Keratinocyte (primary cell): Measurements from ENCODE around the gene MID1. TPM values are rescaled to one million over a fixed set of nuclear protein-coding genes. Genes with fewer than 3 reads are reported as not detected.
A peak's percentile ranks its signal among the peaks of the same experiment; 100 is the strongest.

Source experiments
- DNase-seq: peaks from one replicate; pipeline ENCODE4 v3.0.0-alpha.2; 2011; ENCODE audit warnings: low read depth, missing footprints, low spot score
- FAIRE-seq: peaks from 2 replicates; lab custom pipeline; 2011; peaks lifted over from hg19 to GRCh38; lab: Jason Lieb, UNC
- H2AFZ ChIP-seq: 2 replicates; pipeline ENCODE4 v1.6.0; 2012; ENCODE audit warnings: low read length, control low read depth, inconsistent platforms; ENCODE audit not compliant: control insufficient read depth
- H3K27ac ChIP-seq: 2 replicates; pipeline ENCODE4 v1.5.1; 2011; ENCODE audit warnings: low read length; ENCODE audit not compliant: control insufficient read depth, insufficient read depth
- H3K27me3 ChIP-seq: 3 replicates; pipeline ENCODE4 v1.6.0; 2011; ENCODE audit warnings: low read length; ENCODE audit not compliant: control insufficient read depth, insufficient read depth; ENCODE audit errors: extremely low read depth
- H3K36me3 ChIP-seq, 2 experiments: 2 replicates in 1 of 2; 3 replicates in 1 of 2; pipeline ENCODE4 v1.5.1; 2011; ENCODE audit warnings: low read length in 2 of 2, mild to moderate bottlenecking in 1 of 2; ENCODE audit not compliant: control insufficient read depth in 2 of 2, insufficient read depth in 2 of 2; ENCODE audit errors: extremely low read depth in 1 of 2
- H3K4me1 ChIP-seq: 3 replicates; pipeline ENCODE4 v1.5.1; 2011; ENCODE audit warnings: low read length; ENCODE audit not compliant: control insufficient read depth, insufficient read depth; ENCODE audit errors: extremely low read depth
- H3K4me2 ChIP-seq: 3 replicates; pipeline ENCODE4 v1.6.0; 2011; ENCODE audit warnings: low read depth, low read length; ENCODE audit not compliant: control insufficient read depth, insufficient read depth; ENCODE audit errors: extremely low read depth
- H3K4me3 ChIP-seq, 3 experiments: fragments of 200-600 bp in 1 of 3; sonication (generic) in 1 of 3; 2 replicates in 2 of 3; 3 replicates in 1 of 3; pipeline ENCODE4 v1.5.1; 2011 to 2016; ENCODE audit warnings: low read length in 3 of 3, mild to moderate bottlenecking in 3 of 3, control low read depth in 2 of 3, inconsistent platforms in 1 of 3, low read depth in 1 of 3, mixed read lengths in 1 of 3, mixed run types in 1 of 3, moderate library complexity in 1 of 3; ENCODE audit not compliant: control insufficient read depth in 2 of 3, insufficient read depth in 2 of 3; ENCODE audit errors: extremely low read depth in 1 of 3
- H3K79me2 ChIP-seq: 2 replicates; pipeline ENCODE4 v1.6.0; 2012; ENCODE audit warnings: low read length; ENCODE audit not compliant: control insufficient read depth, insufficient read depth
- H3K9ac ChIP-seq: 3 replicates; pipeline ENCODE4 v1.6.0; 2011; ENCODE audit warnings: low read length; ENCODE audit not compliant: control insufficient read depth, insufficient read depth; ENCODE audit errors: extremely low read depth
- H3K9me1 ChIP-seq: 3 replicates; pipeline ENCODE4 v1.6.0; 2011; ENCODE audit warnings: low read length; ENCODE audit not compliant: control insufficient read depth, insufficient read depth; ENCODE audit errors: extremely low read depth
- H3K9me3 ChIP-seq: 2 replicates; pipeline ENCODE4 v1.5.1; 2012; ENCODE audit warnings: low read depth, low read length; ENCODE audit not compliant: control insufficient read depth
- H4K20me1 ChIP-seq: 3 replicates; pipeline ENCODE4 v1.6.0; 2011; ENCODE audit warnings: low read length; ENCODE audit not compliant: control insufficient read depth, insufficient read depth; ENCODE audit errors: extremely low read depth
- EZH2 ChIP-seq: IDR thresholded peaks from one replicate; pipeline ENCODE4 v1.6.1; 2012; ENCODE audit warnings: inconsistent platforms, mild to moderate bottlenecking, low read length, moderate library complexity
- dilution Hi-C: fragments of 300-500 bp; cut with MboI; formaldehyde crosslinking; loops from one replicate; pipeline ENCODE4 v1.7.0; 2020; ENCODE audit warnings: low sequenced_read_pairs; ENCODE audit not compliant: extremely low pct_ligation_motif_present
- polyA plus RNA-seq, 5 experiments: library from polyadenylated mRNA; depleted of rRNA in 3 of 5; stranded (reverse) in 3 of 5; stranded (forward) in 1 of 5; unstranded in 1 of 5; fragments of >200 nt; gene quantifications; 1 replicate in 1 of 5; 2 replicates in 3 of 5; 3 replicates in 1 of 5; pipeline versions ENCODE4 v1.2.1 to v1.2.3, GENCODE V29; 2011 to 2012; ENCODE audit warnings: missing spikeins in 2 of 5, low read depth in 1 of 5, low replicate concordance in 1 of 5
- TF ChIP-seq, protein P1 (sequence below), 3 experiments: IDR thresholded peaks in 1 of 3; conservative IDR thresholded peaks in 1 of 3; optimal IDR thresholded peaks in 1 of 3; 2 replicates in 2 of 3; 3 replicates in 1 of 3; pipeline versions ENCODE3 to v1.5.1; 2011; ENCODE audit warnings: low read length in 3 of 3, mild to moderate bottlenecking in 3 of 3, moderate library complexity in 2 of 3, control low read depth in 1 of 3, inconsistent platforms in 1 of 3; ENCODE audit not compliant: insufficient read depth in 2 of 3; ENCODE audit errors: extremely low read depth in 1 of 3

Gene MID1
- polyA plus RNA-seq, 1 donor (not counting 4 experiments of a cell fraction or from before 2014, with no cell fraction given): 9.2 TPM

DNA sequence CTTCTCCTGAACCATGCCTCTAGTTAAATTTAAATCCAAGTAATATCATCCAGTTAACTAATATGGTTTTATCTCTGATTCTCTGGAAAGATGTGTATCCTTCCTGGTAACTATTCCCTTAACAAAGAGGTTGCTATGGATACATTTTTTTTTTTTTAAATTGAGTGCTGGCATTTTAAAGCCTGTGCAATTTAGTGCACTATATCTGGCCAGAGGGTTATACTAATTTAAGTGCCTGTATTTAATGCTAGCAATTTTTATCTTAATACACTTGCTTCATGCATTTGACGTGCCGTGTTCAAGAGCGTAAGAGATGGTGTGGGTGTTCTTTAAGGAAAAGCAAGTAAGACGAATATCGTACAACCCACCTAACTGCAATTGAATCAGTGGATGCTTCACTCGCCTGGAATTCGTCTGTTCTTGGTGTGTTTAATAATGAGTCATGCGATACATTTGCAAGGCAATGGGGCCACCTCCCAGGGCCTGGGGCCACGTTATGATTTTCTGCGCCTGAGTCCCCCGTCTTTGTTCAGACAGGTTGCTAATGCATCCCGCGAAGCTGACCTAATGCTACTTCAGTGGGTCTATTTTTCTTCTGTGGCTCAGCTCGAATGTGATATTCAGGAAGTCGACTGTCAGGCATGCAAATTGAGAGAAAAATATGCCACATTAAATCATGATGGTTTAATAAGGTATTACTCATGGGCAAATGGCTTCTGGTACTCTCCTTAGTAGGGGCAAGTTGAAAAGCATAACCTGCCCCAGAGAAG lies 14.2 kb upstream of the MID1 start:
- H3K4me1 ChIP-seq: peaks cover 61% of the 10 kb centered on the region
- H3K9ac ChIP-seq: peak overlapping the region; percentile 59

DNA sequence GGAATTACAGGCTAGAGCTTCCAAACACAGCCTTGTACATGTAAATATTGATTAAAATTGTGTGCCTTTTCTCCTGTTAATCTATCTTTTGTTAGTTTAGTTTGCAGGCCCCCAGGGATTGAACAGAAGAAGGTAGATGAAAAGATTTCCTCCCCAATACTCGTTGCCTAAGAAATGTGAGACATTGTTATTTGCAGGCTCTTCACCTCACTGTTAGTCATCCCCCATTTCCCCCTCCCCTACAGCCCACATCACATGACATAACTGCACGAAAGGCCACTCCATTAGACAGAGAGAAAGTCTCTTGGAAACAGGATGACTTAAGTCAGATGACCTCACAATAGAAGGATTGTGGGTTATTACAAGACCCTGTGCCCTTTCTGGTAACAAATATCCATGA lies 13.3 kb upstream of the MID1 start:
- no peak overlapping the region for H2AFZ ChIP-seq
- FAIRE-seq: peak; percentile 81
- TF ChIP-seq EZH2: no peak
- TF ChIP-seq, protein P1, sequence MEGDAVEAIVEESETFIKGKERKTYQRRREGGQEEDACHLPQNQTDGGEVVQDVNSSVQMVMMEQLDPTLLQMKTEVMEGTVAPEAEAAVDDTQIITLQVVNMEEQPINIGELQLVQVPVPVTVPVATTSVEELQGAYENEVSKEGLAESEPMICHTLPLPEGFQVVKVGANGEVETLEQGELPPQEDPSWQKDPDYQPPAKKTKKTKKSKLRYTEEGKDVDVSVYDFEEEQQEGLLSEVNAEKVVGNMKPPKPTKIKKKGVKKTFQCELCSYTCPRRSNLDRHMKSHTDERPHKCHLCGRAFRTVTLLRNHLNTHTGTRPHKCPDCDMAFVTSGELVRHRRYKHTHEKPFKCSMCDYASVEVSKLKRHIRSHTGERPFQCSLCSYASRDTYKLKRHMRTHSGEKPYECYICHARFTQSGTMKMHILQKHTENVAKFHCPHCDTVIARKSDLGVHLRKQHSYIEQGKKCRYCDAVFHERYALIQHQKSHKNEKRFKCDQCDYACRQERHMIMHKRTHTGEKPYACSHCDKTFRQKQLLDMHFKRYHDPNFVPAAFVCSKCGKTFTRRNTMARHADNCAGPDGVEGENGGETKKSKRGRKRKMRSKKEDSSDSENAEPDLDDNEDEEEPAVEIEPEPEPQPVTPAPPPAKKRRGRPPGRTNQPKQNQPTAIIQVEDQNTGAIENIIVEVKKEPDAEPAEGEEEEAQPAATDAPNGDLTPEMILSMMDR (optimal IDR thresholded peaks at IDR 0.05 in 1 of 3, IDR thresholded peaks at IDR 0.05 in 1 of 3, conservative IDR thresholded peaks at IDR 0.05 in 1 of 3; ENCODE audit: extremely low read depth in 1 of 3, insufficient read depth in 2 of 3, low read length in 3 of 3): no peak

More for the DNA sequence above, 14.2 kb upstream of the MID1 start:
- Histone ChIP-seq H3K4me2 (peak overlapping the region; percentile 67), H3K9me1 (no peaks in the 10 kb centered on the region), H3K9me3 (no peaks in the 10 kb centered on the region), H3K27me3 (no peaks in the 10 kb centered on the region), H3K27ac (peak overlapping the region; percentile 79), H3K79me2 (no peaks in the 10 kb centered on the region), H2AFZ (no peak overlapping the region), H4K20me1 (no peaks in the 10 kb centered on the region), H3K4me3 (peak overlapping the region in 1 of 3 experiments; percentile 3), H3K36me3 (no peaks in the 10 kb centered on the region)
- DNase-seq (peak; percentile 89), FAIRE-seq (peak; percentile 91)
- dilution Hi-C loops: no loop called here
- TF ChIP-seq, protein P1 (optimal IDR thresholded peaks at IDR 0.05 in 1 of 3, IDR thresholded peaks at IDR 0.05 in 1 of 3, conservative IDR thresholded peaks at IDR 0.05 in 1 of 3; ENCODE audit: extremely low read depth in 1 of 3, insufficient read depth in 2 of 3, low read length in 3 of 3): no peak
- TF ChIP-seq EZH2: no peak

More for the DNA sequence above, 13.3 kb upstream of the MID1 start:
- Histone ChIP-seq H3K79me2 (no peaks in the 10 kb centered on the region), H3K27me3 (no peaks in the 10 kb centered on the region), H3K4me1 (peaks cover 67% of the 10 kb centered on the region), H3K9me3 (no peaks in the 10 kb centered on the region), H4K20me1 (no peaks in the 10 kb centered on the region), H3K9me1 (no peaks in the 10 kb centered on the region), H3K36me3 (no peaks in the 10 kb centered on the region), H3K27ac (peak overlapping the region; percentile 79), H3K4me2 (peak overlapping the region; percentile 67), H3K4me3 (no peak overlapping the region), H3K9ac (peak overlapping the region; percentile 59)
- DNase-seq: peak; percentile 80
- dilution Hi-C loops: no loop called here
